Upper lobe of right lung (tissue), 1 donor: ENCODE measurements around the gene GTF3C2. TPM values are rescaled to one million over a fixed set of nuclear protein-coding genes. Genes with fewer than 3 reads are reported as not detected.
"Not testable (repeated sequence)": the region's sequence is repeated elsewhere in the genome, so short reads cannot be mapped to it uniquely, and the experiment has no call there.

Source experiments
- ATAC-seq: fragments of 200-7000 bp; cut with Tn5 transposase; one replicate; pipeline ENCODE4 v1.9.1; 2020; ENCODE audit warnings: mild to moderate bottlenecking, moderate library complexity
- DNase-seq: peaks from one replicate; pipeline ENCODE4 v3.0.0-alpha.2; 2020
- H3K27ac ChIP-seq: fragments of 200-600 bp; one replicate; pipeline ENCODE4 v1.8.0; 2022
- H3K27me3 ChIP-seq: fragments of 200-600 bp; one replicate; pipeline ENCODE4 v1.8.0; 2022; ENCODE audit warnings: mild to moderate bottlenecking
- H3K36me3 ChIP-seq: fragments of 200-600 bp; one replicate; pipeline ENCODE4 v1.8.0; 2022
- H3K4me1 ChIP-seq: fragments of 200-600 bp; one replicate; pipeline ENCODE4 v1.8.0; 2022
- H3K4me3 ChIP-seq: fragments of 200-600 bp; one replicate; pipeline ENCODE4 v1.8.0; 2022; ENCODE audit warnings: mild to moderate bottlenecking
- H3K9me3 ChIP-seq: fragments of 200-600 bp; one replicate; pipeline ENCODE4 v1.8.0; 2022
- intact Hi-C: fragments of 100-400 bp; cut with DNase I; formaldehyde crosslinking; loops from one replicate; pipeline ENCODE4 v1.11.0; 2022
- total RNA-seq: library from RNA; stranded (reverse); fragmentation: NEBNext Ultra II Directional; extraction: Animal tissue kit (Norgen Biotek cat#: 25700); gene quantifications from one replicate; pipeline ENCODE4 v1.2.1, GENCODE V29; 2021
- TF ChIP-seq, protein P1 (sequence below): fragments of 200-600 bp; IDR thresholded peaks from one replicate; pipeline ENCODE4 v1.8.0; 2022; ENCODE audit warnings: antibody characterized with exemption
- donor health status: DM: no; HTN: yes; CAD: no; lungs with severe emphysema.

The GTF3C2 gene
- total RNA-seq, 1 donor from 2014 or later, result 54.4 TPM

DNA sequence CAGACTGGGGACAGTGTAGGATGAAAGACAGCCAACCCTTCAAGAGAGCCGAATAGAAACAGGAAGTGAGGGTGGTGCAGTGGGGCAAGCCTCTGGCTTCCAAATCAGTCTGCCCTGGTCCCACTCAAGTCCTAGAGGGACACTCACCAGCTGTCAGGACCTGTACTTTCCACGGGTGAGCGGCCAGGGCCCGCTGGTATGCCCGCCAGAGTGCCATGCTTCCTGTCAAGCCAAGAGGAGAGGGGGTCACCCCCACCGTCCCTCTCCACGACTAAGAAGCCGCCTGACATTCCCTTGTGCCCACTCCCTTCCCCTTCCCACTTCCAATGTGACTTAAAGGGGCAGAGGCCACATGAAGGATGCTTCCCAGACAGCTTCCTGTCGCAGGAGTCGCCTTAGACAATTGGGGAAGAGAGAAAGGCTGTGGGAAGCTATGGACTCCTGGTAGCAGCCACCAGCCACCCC is 34.2 kb downstream of the GTF3C2 start:
- Histone ChIP-seq H3K4me3 (peak overlapping the region; percentile 95), H3K4me1 (peaks cover 15% of the 10 kb centered on the region), H3K9me3 (no peaks in the 10 kb centered on the region), H3K27ac (peak overlapping the region; percentile 99), H3K27me3 (no peaks in the 10 kb centered on the region), H3K36me3 (peaks cover 20% of the 10 kb centered on the region)
- DNase-seq, result no peak
- peak; percentile 36 for ATAC-seq
- intact Hi-C loops, result no loop called here
- TF ChIP-seq, protein P1, sequence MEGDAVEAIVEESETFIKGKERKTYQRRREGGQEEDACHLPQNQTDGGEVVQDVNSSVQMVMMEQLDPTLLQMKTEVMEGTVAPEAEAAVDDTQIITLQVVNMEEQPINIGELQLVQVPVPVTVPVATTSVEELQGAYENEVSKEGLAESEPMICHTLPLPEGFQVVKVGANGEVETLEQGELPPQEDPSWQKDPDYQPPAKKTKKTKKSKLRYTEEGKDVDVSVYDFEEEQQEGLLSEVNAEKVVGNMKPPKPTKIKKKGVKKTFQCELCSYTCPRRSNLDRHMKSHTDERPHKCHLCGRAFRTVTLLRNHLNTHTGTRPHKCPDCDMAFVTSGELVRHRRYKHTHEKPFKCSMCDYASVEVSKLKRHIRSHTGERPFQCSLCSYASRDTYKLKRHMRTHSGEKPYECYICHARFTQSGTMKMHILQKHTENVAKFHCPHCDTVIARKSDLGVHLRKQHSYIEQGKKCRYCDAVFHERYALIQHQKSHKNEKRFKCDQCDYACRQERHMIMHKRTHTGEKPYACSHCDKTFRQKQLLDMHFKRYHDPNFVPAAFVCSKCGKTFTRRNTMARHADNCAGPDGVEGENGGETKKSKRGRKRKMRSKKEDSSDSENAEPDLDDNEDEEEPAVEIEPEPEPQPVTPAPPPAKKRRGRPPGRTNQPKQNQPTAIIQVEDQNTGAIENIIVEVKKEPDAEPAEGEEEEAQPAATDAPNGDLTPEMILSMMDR, result no peak

DNA sequence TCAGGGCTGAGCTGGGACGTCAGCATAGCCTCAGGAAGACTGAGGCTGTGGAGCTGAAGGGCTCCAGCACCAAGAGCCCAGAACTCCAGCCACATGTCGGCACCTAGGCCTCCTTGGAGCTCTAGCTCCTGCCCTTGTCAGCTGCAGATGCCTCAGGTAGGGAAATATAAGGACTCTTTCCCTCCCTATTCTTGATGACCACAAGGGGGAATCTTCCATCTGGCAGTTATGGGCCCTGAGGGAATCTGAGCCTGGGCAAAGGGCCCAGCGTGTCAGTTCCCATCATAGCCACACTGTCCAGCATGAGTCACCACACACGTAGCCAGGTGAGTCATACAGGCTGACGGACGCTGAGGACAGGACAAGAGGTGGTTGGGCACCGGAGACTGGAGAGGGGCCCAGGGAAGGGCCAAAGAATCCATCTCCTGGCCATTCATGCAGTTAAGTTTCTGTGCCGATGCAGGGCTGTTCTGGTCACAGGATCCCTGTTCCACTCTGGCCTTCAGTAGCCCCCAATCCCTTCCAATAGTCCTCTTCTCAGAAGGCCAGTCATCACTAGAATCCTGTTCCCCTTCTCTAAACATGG is 35.5 kb downstream of the GTF3C2 start:
- TF ChIP-seq, protein P1, result no peak
- intact Hi-C loops, result no loop called here
- ATAC-seq (peak; percentile 58), DNase-seq (peak; percentile 76)
- Histone ChIP-seq H3K9me3 (no peaks in the 10 kb centered on the region), H3K27ac (peak overlapping the region; percentile 36), H3K27me3 (no peaks in the 10 kb centered on the region), H3K4me3 (no peak overlapping the region), H3K4me1 (peaks cover 15% of the 10 kb centered on the region), H3K36me3 (peaks cover 8% of the 10 kb centered on the region)

GRCh38 chr2:27319839-27320238 is 36.7 kb downstream of the GTF3C2 start:
- DNase-seq, intact Hi-C loops: not testable (repeated sequence)

DNA sequence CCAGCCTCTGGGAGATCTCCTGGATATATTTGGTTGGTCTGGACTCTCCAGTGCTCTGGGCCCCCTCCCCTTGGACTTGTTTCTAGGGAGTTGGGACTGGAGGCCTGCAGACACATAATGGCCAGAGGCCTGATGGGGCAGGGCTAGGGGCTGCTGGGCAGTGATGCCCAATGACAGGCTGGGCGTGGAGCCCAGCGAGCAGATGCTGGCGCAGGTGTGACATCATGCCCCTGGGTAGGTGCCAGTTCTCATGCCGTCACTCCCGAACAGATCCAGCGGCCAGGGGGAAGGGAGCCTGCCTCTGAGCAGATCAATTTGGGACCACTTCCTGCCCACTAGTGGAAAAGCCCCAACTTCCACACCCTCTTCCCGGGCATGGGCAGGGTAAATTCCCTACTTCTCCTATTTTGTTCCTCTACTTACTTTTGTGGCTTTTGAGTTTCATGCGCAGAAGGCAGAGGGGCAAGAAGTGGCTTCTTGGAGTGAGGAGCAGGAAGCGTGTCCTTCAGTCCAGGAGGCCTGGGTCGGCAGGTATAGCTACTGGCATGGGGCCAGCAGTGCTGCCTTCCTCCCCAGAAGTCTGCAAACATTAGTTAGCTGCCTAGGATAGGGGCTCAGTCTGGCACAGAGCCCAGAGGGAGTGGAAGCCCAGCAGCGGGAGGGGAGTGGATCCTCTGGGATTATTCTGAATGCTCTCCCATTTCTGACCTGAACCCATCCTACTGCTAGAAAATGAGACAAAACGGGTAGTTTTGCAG is 39.7 kb downstream of the GTF3C2 start:
- no peak for ATAC-seq
- Histone ChIP-seq H3K36me3 (peaks cover 15% of the 10 kb centered on the region), H3K27ac (no peak overlapping the region), H3K27me3 (no peaks in the 10 kb centered on the region), H3K9me3 (no peaks in the 10 kb centered on the region), H3K4me3 (no peak overlapping the region), H3K4me1 (peaks cover 9% of the 10 kb centered on the region)
- no peak for DNase-seq
- intact Hi-C loops, result no loop called here
- TF ChIP-seq, protein P1, result no peak

More at GRCh38 chr2:27319839-27320238, 36.7 kb downstream of the GTF3C2 start:
- ATAC-seq, H3K27me3 ChIP-seq, H3K4me3 ChIP-seq, H3K9me3 ChIP-seq, H3K27ac ChIP-seq: not testable (repeated sequence)
- peaks cover 13% of the 10 kb centered on the region for H3K36me3 ChIP-seq
- peaks cover 15% of the 10 kb centered on the region for H3K4me1 ChIP-seq

GRCh38 chr2:27315122-27315521 is 41.4 kb downstream of the GTF3C2 start:
- ATAC-seq (no peak), DNase-seq (no peak)
- Histone ChIP-seq H3K4me1 (no peaks in the 10 kb centered on the region), H3K4me3 (no peak overlapping the region), H3K27me3 (no peaks in the 10 kb centered on the region), H3K36me3 (peaks cover 23% of the 10 kb centered on the region), H3K9me3 (no peaks in the 10 kb centered on the region), H3K27ac (no peak overlapping the region)
- TF ChIP-seq, protein P1, result no peak
- intact Hi-C loops, result no loop called here

DNA sequence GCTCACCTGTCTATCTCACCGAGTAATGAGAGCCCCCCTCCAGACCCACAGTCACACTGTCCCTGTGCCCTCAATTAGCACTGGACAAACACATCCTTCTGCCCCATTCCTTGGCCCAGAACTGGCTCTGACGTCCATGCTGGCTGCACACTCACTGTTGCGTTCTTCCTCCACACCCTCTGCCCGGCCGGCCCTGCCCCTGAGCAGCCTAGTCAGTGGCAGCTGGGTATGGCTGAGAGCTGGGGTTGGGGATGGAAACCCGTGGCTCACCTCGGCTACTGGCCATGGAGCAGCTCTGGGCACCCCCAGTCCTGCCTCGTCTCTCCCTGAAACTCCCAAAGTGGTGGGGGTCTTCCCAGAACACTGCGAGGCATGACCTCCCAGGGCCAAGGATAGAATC is 41.9 kb downstream of the GTF3C2 start:
- Histone ChIP-seq H3K4me1 (no peaks in the 10 kb centered on the region), H3K9me3 (no peaks in the 10 kb centered on the region), H3K27ac (no peak overlapping the region), H3K36me3 (peaks cover 23% of the 10 kb centered on the region), H3K27me3 (no peaks in the 10 kb centered on the region), H3K4me3 (no peak overlapping the region)
- intact Hi-C loops, result no loop called here
- TF ChIP-seq, protein P1, result no peak
- DNase-seq, result no peak
- ATAC-seq, result no peak
